Astrocyte (in vitro differentiated cells and primary cell): ENCODE measurements around the gene TNFRSF18. TPM values are rescaled to one million over a fixed set of nuclear protein-coding genes. Genes with fewer than 3 reads are reported as not detected.
A peak's percentile ranks its signal among the peaks of the same experiment; 100 is the strongest.

Source experiments
- DNase-seq: peaks from one replicate; pipeline ENCODE4 v3.0.0-alpha.2; 2010; ENCODE audit warnings: low read depth
- FAIRE-seq: peaks from 2 replicates; lab custom pipeline; 2011; peaks lifted over from hg19 to GRCh38; lab: Jason Lieb, UNC
- H2AFZ ChIP-seq: 2 replicates; pipeline ENCODE4 v1.6.0; 2012; ENCODE audit warnings: low read depth, low read length, inconsistent platforms
- H3K27ac ChIP-seq: 2 replicates; pipeline ENCODE4 v1.5.1; 2011; ENCODE audit warnings: low read depth, low read length, inconsistent platforms
- H3K27me3 ChIP-seq: 2 replicates; pipeline ENCODE4 v1.6.0; 2011; ENCODE audit warnings: low read length, inconsistent platforms; ENCODE audit not compliant: insufficient read depth
- H3K36me3 ChIP-seq: 2 replicates; pipeline ENCODE4 v1.5.1; 2011; ENCODE audit warnings: low read length, inconsistent platforms; ENCODE audit not compliant: insufficient read depth
- H3K4me1 ChIP-seq: 2 replicates; pipeline ENCODE4 v1.5.1; 2011; ENCODE audit warnings: low read length, inconsistent platforms; ENCODE audit not compliant: insufficient read depth
- H3K4me2 ChIP-seq: 2 replicates; pipeline ENCODE4 v1.6.0; 2012; ENCODE audit warnings: low read length, inconsistent platforms
- H3K4me3 ChIP-seq: 2 replicates; pipeline ENCODE4 v1.5.1; 2011; ENCODE audit warnings: low read depth, mild to moderate bottlenecking, low read length, inconsistent platforms; ENCODE audit not compliant: insufficient read depth
- H3K79me2 ChIP-seq: 2 replicates; pipeline ENCODE4 v1.6.0; 2012; ENCODE audit warnings: mild to moderate bottlenecking, low read length, inconsistent platforms; ENCODE audit not compliant: insufficient read depth
- H3K9ac ChIP-seq: 2 replicates; pipeline ENCODE4 v1.6.0; 2012; ENCODE audit warnings: mild to moderate bottlenecking, low read length, inconsistent platforms
- H3K9me3 ChIP-seq: 2 replicates; pipeline ENCODE4 v1.5.1; 2012; ENCODE audit warnings: low read depth, mild to moderate bottlenecking, low read length, inconsistent platforms; ENCODE audit not compliant: insufficient read depth
- H4K20me1 ChIP-seq: 2 replicates; pipeline ENCODE4 v1.6.0; 2012; ENCODE audit warnings: low read length, inconsistent platforms; ENCODE audit not compliant: insufficient read depth
- H3K27ac Mint-ChIP-seq: one replicate; pipeline ENCODE4 v1.8.0; 2021; ENCODE audit warnings: mild to moderate bottlenecking, mixed read lengths; ENCODE audit not compliant: unreplicated experiment
- H3K27me3 Mint-ChIP-seq: one replicate; pipeline ENCODE4 v1.8.0; 2021; ENCODE audit warnings: low read depth, mixed read lengths; ENCODE audit not compliant: unreplicated experiment
- H3K36me3 Mint-ChIP-seq: one replicate; pipeline ENCODE4 v1.8.0; 2021; ENCODE audit warnings: low read depth, mixed read lengths; ENCODE audit not compliant: unreplicated experiment
- H3K4me1 Mint-ChIP-seq: one replicate; pipeline ENCODE4 v1.8.0; 2021; ENCODE audit warnings: low read depth, mixed read lengths; ENCODE audit not compliant: unreplicated experiment
- H3K4me3 Mint-ChIP-seq: one replicate; pipeline ENCODE4 v1.8.0; 2021; ENCODE audit warnings: mild to moderate bottlenecking, moderate library complexity, mixed read lengths; ENCODE audit not compliant: unreplicated experiment
- H3K9me3 Mint-ChIP-seq: one replicate; pipeline ENCODE4 v1.8.0; 2021; ENCODE audit warnings: mild to moderate bottlenecking, mixed read lengths; ENCODE audit not compliant: unreplicated experiment
- CTCF ChIP-seq: IDR thresholded peaks from 2 replicates; pipeline ENCODE4 v1.5.1; 2011; ENCODE audit warnings: low read depth, mild to moderate bottlenecking, inconsistent platforms, low read length, moderate library complexity; ENCODE audit not compliant: insufficient read depth
- EZH2 ChIP-seq: IDR thresholded peaks from 2 replicates; pipeline ENCODE4 v1.6.1; 2012; ENCODE audit warnings: mild to moderate bottlenecking, low read length, inconsistent platforms; ENCODE audit not compliant: insufficient read depth
- total RNA-seq: library from RNA; stranded (reverse); gene quantifications from 2 replicates; pipeline ENCODE4 v1.2.1, GENCODE V29; 2021

Gene TNFRSF18
- total RNA-seq, 1 donor from 2014 or later: 0.66 TPM

- Histone ChIP-seq H3K9ac (no peak overlapping the region), H3K27ac (no peak overlapping the region), H3K9me3 (peaks cover 9% of the 10 kb centered on the region), H3K4me3 (no peak overlapping the region), H4K20me1 (peaks cover 24% of the 10 kb centered on the region), H3K4me2 (no peak overlapping the region), H3K4me1 (peaks cover 8% of the 10 kb centered on the region), H2AFZ (no peak overlapping the region), H3K36me3 (no peaks in the 10 kb centered on the region), H3K27me3 (no peaks in the 10 kb centered on the region), H3K79me2 (peaks cover 42% of the 10 kb centered on the region)
- no peak overlapping the region for H3K27ac Mint-ChIP-seq
- peaks cover 3% of the 10 kb centered on the region for H3K36me3 Mint-ChIP-seq
- peaks cover 8% of the 10 kb centered on the region for H3K4me1 Mint-ChIP-seq
- H3K4me3 Mint-ChIP-seq: peak overlapping the region; percentile 8
- no peak for FAIRE-seq
- TF ChIP-seq CTCF (no peak), EZH2 (no peak)
- DNase-seq: no peak
- no peaks in the 10 kb centered on the region for H3K27me3 Mint-ChIP-seq
- peaks cover 2% of the 10 kb centered on the region for H3K9me3 Mint-ChIP-seq
These were observed 28.8 kb upstream of the TNFRSF18 start for GRCh38 chr1:1235016-1235744.

- no peak overlapping the region for H2AFZ ChIP-seq
These were observed 27.9 kb upstream of the TNFRSF18 start for GRCh38 chr1:1234180-1234808.

More at GRCh38 chr1:1234180-1234808, 27.9 kb upstream of the TNFRSF18 start:
- peaks cover 8% of the 10 kb centered on the region for H3K36me3 Mint-ChIP-seq
- peaks cover 13% of the 10 kb centered on the region for H3K4me1 Mint-ChIP-seq
- Histone ChIP-seq H3K4me1 (peaks cover 14% of the 10 kb centered on the region), H3K79me2 (peaks cover 51% of the 10 kb centered on the region), H3K4me2 (peak overlapping the region; percentile 77), H4K20me1 (peaks cover 33% of the 10 kb centered on the region), H3K4me3 (no peak overlapping the region), H3K36me3 (no peaks in the 10 kb centered on the region), H3K9ac (no peak overlapping the region), H3K27ac (no peak overlapping the region), H3K27me3 (no peaks in the 10 kb centered on the region), H3K9me3 (peaks cover 9% of the 10 kb centered on the region)
- H3K27me3 Mint-ChIP-seq: no peaks in the 10 kb centered on the region
- H3K4me3 Mint-ChIP-seq: peak overlapping the region; percentile 69
- peaks cover 2% of the 10 kb centered on the region for H3K9me3 Mint-ChIP-seq
- TF ChIP-seq EZH2 (no peak), CTCF (no peak)
- FAIRE-seq (no peak), DNase-seq (no peak)
- H3K27ac Mint-ChIP-seq: no peak overlapping the region
